Putamen (tissue), 1 donor: Measurements from ENCODE around the gene IQSEC3.

Source experiments
- DNase-seq: peaks from one replicate; pipeline ENCODE4 v3.0.0-alpha.2; 2016; ENCODE audit warnings: low spot score

IQSEC3 gene

GRCh38 chr12:163406-163986 is 96.9 kb downstream of the IQSEC3 start:
- no peak for DNase-seq

DNA sequence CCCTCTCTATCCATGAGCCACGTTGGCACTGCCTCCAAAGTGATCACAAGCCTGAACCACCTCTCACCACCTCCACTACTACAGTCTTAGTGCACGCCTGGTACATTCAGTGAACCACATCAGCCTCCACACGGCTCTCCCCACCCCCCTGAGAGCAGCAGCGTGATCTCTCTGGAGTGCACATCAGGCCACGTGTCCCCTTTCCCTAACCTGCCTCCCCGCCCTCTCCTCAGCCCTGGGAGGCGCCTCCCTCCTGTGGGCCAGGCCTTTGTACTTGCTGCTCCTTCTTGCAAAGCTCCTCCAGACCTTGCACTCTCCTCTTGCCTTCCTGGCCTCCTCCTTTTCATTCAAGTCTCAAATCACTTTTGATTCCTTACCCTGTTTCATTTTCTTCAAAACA is 97.6 kb downstream of the IQSEC3 start:
- peak; percentile 75 for DNase-seq

GRCh38 chr12:165862-166368 is 99.3 kb downstream of the IQSEC3 start:
- no peak for DNase-seq

GRCh38 chr12:166425-167075 is 100.0 kb downstream of the IQSEC3 start:
- DNase-seq = no peak

GRCh38 chr12:167959-168600 is 101.5 kb downstream of the IQSEC3 start:
- no peak for DNase-seq

GRCh38 chr12:168763-169525 is 102.4 kb downstream of the IQSEC3 start:
- no peak for DNase-seq

DNA sequence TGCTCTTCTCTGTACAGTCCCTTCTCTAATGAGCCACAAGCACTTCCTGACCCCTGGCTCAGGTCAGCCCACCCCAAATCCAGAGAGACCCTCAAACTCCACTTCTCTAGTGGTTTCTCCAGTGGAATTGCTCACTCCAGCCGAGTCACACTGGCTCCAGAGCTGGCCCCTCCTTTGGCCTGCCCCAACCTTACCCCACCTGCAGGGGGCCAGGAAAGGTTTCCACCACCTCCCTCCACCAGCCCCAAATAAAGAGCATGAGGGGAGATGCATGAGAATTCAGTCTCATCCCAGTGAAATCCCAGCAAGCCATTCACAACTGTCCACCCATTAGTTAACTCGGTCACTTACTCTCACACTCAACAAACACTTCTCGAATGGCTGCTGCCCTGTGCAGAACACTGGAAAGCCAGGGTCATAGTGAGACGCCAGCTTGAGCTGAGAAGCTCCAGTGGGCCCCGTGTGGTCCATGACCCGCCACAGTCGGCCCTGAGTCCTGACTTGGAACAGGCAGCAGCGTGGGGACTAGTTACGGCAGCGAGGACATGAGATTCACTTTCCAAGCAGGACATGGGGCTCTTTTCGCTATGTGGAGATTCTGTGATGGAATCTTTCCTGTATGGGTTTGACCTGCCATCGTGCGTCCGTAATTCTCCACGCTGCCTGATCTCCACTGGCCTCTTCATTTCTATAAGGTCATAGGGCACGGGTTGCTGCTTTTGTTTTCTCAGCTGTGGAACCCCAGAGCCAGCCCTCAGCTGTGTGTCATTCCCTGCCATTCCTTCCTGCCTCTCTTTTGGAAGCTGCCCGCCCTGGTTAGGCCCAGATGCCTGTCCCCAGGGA is 103.2 kb downstream of the IQSEC3 start:
- DNase-seq = no peak

- DNase-seq = no peak
Observed at GRCh38 chr12:170371-171225, 104.0 kb downstream of the IQSEC3 start.

DNA sequence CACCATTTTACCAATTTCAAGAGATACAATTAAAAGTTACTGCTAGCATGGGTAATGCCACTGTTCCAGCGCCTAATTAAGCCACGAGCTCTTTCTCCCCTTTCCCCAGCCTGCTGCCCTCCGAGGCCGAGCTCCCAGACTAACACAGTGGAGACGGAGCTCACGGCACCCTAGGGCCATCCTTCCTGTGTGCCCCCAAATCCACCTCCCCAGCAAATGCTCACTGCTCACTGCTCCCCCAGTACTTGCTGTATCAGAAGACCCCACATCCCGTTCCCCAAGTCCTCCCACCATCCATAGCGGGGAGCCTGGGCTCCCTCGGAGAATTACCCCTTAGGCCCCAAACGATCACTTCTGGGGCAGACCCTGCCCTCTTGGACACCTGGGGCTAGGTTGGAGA is 104.7 kb downstream of the IQSEC3 start:
- DNase-seq = no peak

GRCh38 chr12:171743-172676 is 105.4 kb downstream of the IQSEC3 start:
- DNase-seq = no peak

DNA sequence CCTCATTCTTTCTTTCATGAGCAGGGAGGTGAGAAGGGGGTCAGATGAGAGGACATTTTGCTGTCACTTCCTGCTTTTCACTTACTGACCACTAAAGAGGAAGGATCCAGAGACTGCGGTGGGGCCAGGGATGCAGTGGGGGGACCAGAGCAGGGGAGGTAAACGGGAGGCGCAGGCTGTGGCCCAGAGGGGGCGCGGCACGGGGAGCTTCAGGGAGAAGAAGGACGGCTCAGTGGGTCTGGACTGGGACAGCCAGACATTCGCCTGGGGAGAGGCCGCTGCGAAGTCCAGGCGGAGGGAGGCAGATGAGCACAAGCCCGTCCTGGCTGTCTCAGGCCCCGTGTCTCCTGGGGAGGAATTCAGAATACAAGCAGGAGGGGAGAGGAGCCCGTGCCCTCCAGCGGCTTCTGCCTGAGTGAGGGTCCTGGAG is 106.2 kb downstream of the IQSEC3 start:
- DNase-seq = no peak

- DNase-seq = no peak
Observed at GRCh38 chr12:174124-174523, 107.6 kb downstream of the IQSEC3 start.

GRCh38 chr12:174596-174995 is 108.0 kb downstream of the IQSEC3 start:
- no peak for DNase-seq

DNA sequence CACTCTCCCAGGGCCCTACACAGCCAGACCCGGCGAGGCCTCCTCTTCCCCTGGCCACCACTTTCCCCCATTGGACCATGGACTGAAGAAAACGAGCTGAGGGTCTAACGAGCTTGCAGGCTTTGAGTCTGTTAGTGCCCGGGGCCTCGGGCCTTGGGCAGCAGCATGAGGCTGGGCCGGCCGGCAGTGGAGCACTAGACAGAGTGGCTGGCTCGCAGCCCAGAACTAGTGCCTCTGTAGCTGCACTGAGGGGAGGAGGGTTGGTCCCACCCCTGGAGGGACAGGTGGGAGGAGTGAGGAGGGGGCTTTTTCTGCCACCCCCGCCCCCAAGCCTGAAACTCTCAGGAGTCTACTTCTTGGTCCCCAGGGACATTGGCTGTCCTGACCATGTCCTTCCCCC is 108.7 kb downstream of the IQSEC3 start:
- DNase-seq = no peak

- DNase-seq = no peak
Observed at GRCh38 chr12:175759-176158, 109.2 kb downstream of the IQSEC3 start.

GRCh38 chr12:176321-177181 is 110.0 kb downstream of the IQSEC3 start:
- DNase-seq = peak; percentile 59

DNA sequence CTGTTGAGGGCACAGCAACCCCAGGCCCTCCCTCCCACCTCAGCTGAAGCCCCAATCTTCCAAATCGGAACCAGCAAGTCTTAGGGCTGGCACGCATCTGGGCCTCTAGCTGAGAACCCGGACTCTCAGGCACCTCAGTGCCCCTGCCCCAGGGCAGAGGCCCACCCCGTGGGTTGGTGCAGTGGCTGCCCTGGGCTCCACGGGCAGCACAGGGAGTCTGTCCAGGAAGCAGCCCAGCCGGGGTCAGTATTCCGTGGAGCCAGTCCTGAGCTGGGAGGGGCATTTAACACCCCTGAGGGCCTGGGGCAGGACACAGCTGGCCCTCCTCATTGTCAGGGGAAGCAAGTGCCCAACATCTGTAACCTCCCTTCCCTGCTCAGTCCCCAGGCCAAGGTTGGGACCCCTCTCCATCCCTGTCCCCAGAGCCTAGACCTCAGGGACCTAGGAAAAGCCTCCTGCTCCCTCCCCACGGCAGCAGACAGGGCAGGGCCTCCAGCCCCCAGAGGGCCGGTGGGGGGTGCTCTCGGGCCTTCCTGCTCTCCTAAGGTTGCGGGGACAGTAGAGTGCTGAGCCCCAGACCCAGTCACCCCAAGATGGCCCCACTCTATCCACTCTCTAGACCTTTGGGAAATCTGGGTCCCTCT is 110.9 kb downstream of the IQSEC3 start:
- no peak for DNase-seq
